IMR-90 (cell line): Measurements from ENCODE around the gene PARD6G. TPM values are rescaled to one million over a fixed set of nuclear protein-coding genes. Genes with fewer than 3 reads are reported as not detected.

Experiments used
- ATAC-seq: fragments of 200-7000 bp; cut with Tn5 transposase; 2 replicates; pipeline ENCODE4 v1.9.1; 2020; ENCODE audit warnings: low read depth, mild to moderate bottlenecking, moderate library complexity
- BruUV-seq: library from RNA; stranded (reverse); fragments of 400-500 nt; replicated peaks from 2 replicates; lab custom pipeline; 2021; lab: Mats Ljungman, UMichigan
- CTCF ChIA-PET: fragments of 300-600 bp; formaldehyde crosslinking; extraction: SDS; loops from one replicate; lab custom pipeline; 2021; ENCODE audit warnings: antibody characterized with exemption; lab: Yijun Ruan, JAX
- POLR2A ChIA-PET: fragments of 300-600 bp; sonication (Branson Sonifier 250); formaldehyde crosslinking; loops from one replicate; lab custom pipeline; 2022; ENCODE audit warnings: antibody characterized with exemption; ENCODE audit not compliant: unreplicated experiment; lab: Charles Lee
- DNase-seq: peaks from one replicate; pipeline ENCODE4 v3.0.0; 2013
- H2AFZ ChIP-seq: replicated peaks from 2 replicates; pipeline ENCODE3; 2013; ENCODE audit warnings: low read length, mild to moderate bottlenecking; ENCODE audit not compliant: poor library complexity
- H2AK5ac ChIP-seq: 2 replicates; pipeline ENCODE4 v1.6.1; 2013; ENCODE audit warnings: low read depth, low read length, inconsistent platforms
- H2AK9ac ChIP-seq: replicated peaks from 2 replicates; pipeline ENCODE3; 2013; ENCODE audit warnings: mild to moderate bottlenecking, low read depth, low read length, moderate library complexity; ENCODE audit not compliant: poor library complexity
- H2BK120ac ChIP-seq: 2 replicates; pipeline ENCODE4 v1.6.1; 2013; ENCODE audit warnings: low read depth, low read length, inconsistent platforms
- H2BK15ac ChIP-seq: 3 replicates; pipeline ENCODE4 v1.6.1; 2013; ENCODE audit warnings: low read depth, low read length, inconsistent platforms
- H2BK20ac ChIP-seq: 2 replicates; pipeline ENCODE4 v1.6.1; 2013; ENCODE audit warnings: low read depth, mild to moderate bottlenecking, inconsistent platforms, low read length, moderate library complexity
- H2BK5ac ChIP-seq: 2 replicates; pipeline ENCODE4 v1.6.1; 2013; ENCODE audit warnings: mild to moderate bottlenecking, low read depth, low read length, inconsistent platforms; ENCODE audit not compliant: poor library complexity, severe bottlenecking
- H3K14ac ChIP-seq: replicated peaks from 2 replicates; pipeline ENCODE4 v1.6.1; 2013; ENCODE audit warnings: low read depth, low read length, inconsistent platforms
- H3K18ac ChIP-seq: 2 replicates; pipeline ENCODE4 v1.6.1; 2013; ENCODE audit warnings: low read depth, low read length, control low read depth
- H3K23ac ChIP-seq: 2 replicates; pipeline ENCODE4 v1.6.1; 2013; ENCODE audit warnings: low read depth, low read length, inconsistent platforms
- H3K27ac ChIP-seq: 2 replicates; pipeline ENCODE4 v1.5.1; 2013; ENCODE audit warnings: mild to moderate bottlenecking, control low read depth, low read length; ENCODE audit not compliant: insufficient read depth
- H3K27me3 ChIP-seq: 2 replicates; pipeline ENCODE4 v1.6.1; 2013; ENCODE audit warnings: low read length; ENCODE audit not compliant: control insufficient read depth, insufficient read depth
- H3K36me3 ChIP-seq: 2 replicates; pipeline ENCODE4 v1.6.1; 2013; ENCODE audit warnings: low read length, mixed read lengths; ENCODE audit not compliant: control insufficient read depth, insufficient read depth
- H3K4ac ChIP-seq: 2 replicates; pipeline ENCODE4 v1.6.1; 2013; ENCODE audit warnings: low read depth, low read length, inconsistent platforms
- H3K4me1 ChIP-seq: 2 replicates; pipeline ENCODE4 v1.6.1; 2013; ENCODE audit warnings: low read length, mixed read lengths; ENCODE audit not compliant: control insufficient read depth, insufficient read depth
- H3K4me2 ChIP-seq: 2 replicates; pipeline ENCODE4 v1.6.1; 2013; ENCODE audit warnings: low read depth, mild to moderate bottlenecking, control low read depth, low read length, moderate library complexity
- H3K4me3 ChIP-seq: 2 replicates; pipeline ENCODE4 v1.5.1; 2013; ENCODE audit warnings: low read depth, mild to moderate bottlenecking, control low read depth, low read length, moderate library complexity; ENCODE audit not compliant: insufficient read depth
- H3K56ac ChIP-seq: 2 replicates; pipeline ENCODE4 v1.6.1; 2013; ENCODE audit warnings: low read length, inconsistent platforms; ENCODE audit not compliant: insufficient read depth; ENCODE audit errors: extremely low read depth
- H3K79me1 ChIP-seq, 2 experiments: 2 replicates each; pipeline ENCODE4 v1.6.1; 2013; ENCODE audit warnings: low read length in 2 of 2, inconsistent platforms in 1 of 2, low read depth in 1 of 2
- H3K9ac ChIP-seq: 2 replicates; pipeline ENCODE4 v1.6.1; 2013; ENCODE audit warnings: low read depth, low read length, control low read depth
- H3K9me1 ChIP-seq: 2 replicates; pipeline ENCODE4 v1.6.1; 2013; ENCODE audit warnings: low read length, inconsistent platforms; ENCODE audit not compliant: insufficient read depth
- H3K9me3 ChIP-seq: 2 replicates; pipeline ENCODE4 v1.6.1; 2013; ENCODE audit warnings: low read length; ENCODE audit not compliant: control insufficient read depth, insufficient read depth
- H4K20me1 ChIP-seq: 2 replicates; pipeline ENCODE4 v1.6.1; 2013; ENCODE audit warnings: low read length, inconsistent platforms; ENCODE audit not compliant: insufficient read depth
- H4K5ac ChIP-seq: 2 replicates; pipeline ENCODE4 v1.6.1; 2013; ENCODE audit warnings: mild to moderate bottlenecking, low read depth, low read length, control low read depth
- H4K8ac ChIP-seq, 2 experiments: 2 replicates each; pipeline ENCODE4 v1.6.1; 2013; ENCODE audit warnings: low read depth in 2 of 2, low read length in 2 of 2, control low read depth in 1 of 2, inconsistent platforms in 1 of 2
- H4K91ac ChIP-seq: 2 replicates; pipeline ENCODE4 v1.6.1; 2013; ENCODE audit warnings: low read depth, low read length, inconsistent platforms; ENCODE audit not compliant: insufficient read depth
- BHLHE40 ChIP-seq: fragments of 150-350 bp; IDR thresholded peaks from 2 replicates; pipeline ENCODE4 v1.6.1; 2016; ENCODE audit warnings: mild to moderate bottlenecking, low read depth, low read length
- CEBPB ChIP-seq: IDR thresholded peaks from 2 replicates; pipeline ENCODE4 v1.6.1; 2012; ENCODE audit warnings: low read depth, low read length, improper control_type of control experiment
- RFX5 ChIP-seq: IDR thresholded peaks from 2 replicates; pipeline ENCODE4 v1.8.0; 2012; ENCODE audit warnings: low read depth, mild to moderate bottlenecking, low read length, moderate library complexity
- SMC3 ChIP-seq: fragments of 150-350 bp; IDR thresholded peaks from 2 replicates; pipeline ENCODE4 v1.6.1; 2016; ENCODE audit warnings: low read depth, mild to moderate bottlenecking, antibody characterized with exemption, low read length, moderate library complexity
- WGBS, 2 experiments: methylation state at CpG; one replicate each; pipeline versions ENCODE4 v1.1.5 to v1.1.7; 2013; ENCODE audit warnings: missing lambda C conversion rate in 2 of 2; ENCODE audit not compliant: insufficient read length in 1 of 2; ENCODE audit errors: extremely low coverage in 2 of 2; 5-methylcytosine and 5-hydroxymethylcytosine counted together
- dilution Hi-C: fragments of 300-500 bp; cut with HindIII; formaldehyde crosslinking; loops from one replicate; pipeline ENCODE4 v1.14.3; 2018; ENCODE audit warnings: low sequenced_read_pairs; ENCODE audit not compliant: unreplicated experiment
- in situ Hi-C: fragments of 300-500 bp; cut with MboI; formaldehyde crosslinking; loops from 3 replicates; pipeline ENCODE4 v1.14.3; 2019; ENCODE audit warnings: low sequenced_read_pairs, inconsistent platforms, mixed read lengths
- intact Hi-C: fragments of 100-400 bp; cut with micrococcal nuclease; formaldehyde crosslinking; loops from 2 replicates; pipeline ENCODE4 v1.10.0; 2022
- polyA plus RNA-seq, 3 experiments: library from polyadenylated mRNA; depleted of rRNA; stranded (reverse); fragments of >200 nt; gene quantifications; 2 replicates each; pipeline ENCODE4 v1.2.3, GENCODE V29; 2012; ENCODE audit warnings: low replicate concordance in 1 of 3
- total RNA-seq: library from RNA; depleted of rRNA; stranded (reverse); fragments of >200 nt; gene quantifications from 2 replicates; pipeline ENCODE4 v1.2.3, GENCODE V29; 2012

The PARD6G gene
- total and polyA plus RNA-seq, 2 of the 4 experiments (the other 2 are of a cell fraction) = 2.5 to 4.6 TPM

DNA sequence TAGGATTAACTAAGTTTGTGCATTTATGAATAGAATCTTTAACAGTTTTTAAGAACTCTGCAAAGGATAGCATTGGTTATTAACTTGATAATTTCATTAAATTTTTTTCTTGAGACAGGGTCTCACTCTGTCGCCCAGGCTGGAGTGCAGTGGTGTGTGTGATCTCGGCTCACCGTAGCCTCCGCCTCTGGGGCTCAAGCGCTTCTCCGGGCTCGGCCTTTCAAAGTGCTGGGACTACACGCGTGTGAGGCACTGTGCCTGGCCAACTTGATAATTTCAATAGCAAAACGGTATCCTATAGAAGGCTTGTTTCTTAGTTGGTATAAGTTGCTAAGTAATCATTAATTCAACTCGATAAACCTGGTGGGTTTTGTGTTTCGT lies 100.3 kb downstream of the PARD6G start:
- no peak for DNase-seq
- peak overlapping the region; percentile 45 for H2BK5ac ChIP-seq
- H2AK9ac ChIP-seq = no peak overlapping the region
- no peaks in the 10 kb centered on the region for H3K9me3 ChIP-seq
- no peak overlapping the region; the same call in 1 of the 2 replicates for H4K91ac ChIP-seq
- H2AK5ac ChIP-seq = no peak overlapping the region
- H3K4me3 ChIP-seq = peak overlapping the region; percentile 69
- peak overlapping the region; percentile 42; the same call in 1 of the 2 replicates for H3K18ac ChIP-seq
- peak overlapping the region; percentile 87 for H3K4me2 ChIP-seq
- H3K4ac ChIP-seq = 0 out of 2 replicates have a peak overlapping the region, but pooled peaks have one; percentile 29
- TF ChIP-seq SMC3 (no peak), BHLHE40 (no peak), CEBPB (no peak), RFX5 (no peak)
- H3K27ac ChIP-seq = peak overlapping the region; percentile 54
- H4K8ac ChIP-seq = peak overlapping the region; percentile 52 to 70; a peak in 3 of 4 replicates
- CTCF ChIA-PET = no interaction called here
- peak overlapping the region; percentile 66; the same call in 1 of the 2 replicates for H3K14ac ChIP-seq
- ATAC-seq = peak; percentile 27
- in situ Hi-C loops = no loop called here
- no peaks in the 10 kb centered on the region for H4K20me1 ChIP-seq
- peaks cover 8% of the 10 kb centered on the region for H3K4me1 ChIP-seq
- no peak overlapping the region for H2BK15ac ChIP-seq
- H2BK20ac ChIP-seq = no peak overlapping the region
- dilution Hi-C loops = no loop called here
- peak overlapping the region; percentile 72 for H3K9ac ChIP-seq
- H3K56ac ChIP-seq = no peak overlapping the region
- H3K27me3 ChIP-seq = no peaks in the 10 kb centered on the region
- H3K9me1 ChIP-seq = peaks cover 6% of the 10 kb centered on the region
- H2AFZ ChIP-seq = peak overlapping the region; percentile 94
- no peaks in the 10 kb centered on the region for H3K36me3 ChIP-seq
- 40% methylated on average over 1 of the region's 12 CpGs; no CpG with 5 or more reads in 1 of the 2 experiments for WGBS, 2 experiments
- BruUV-seq = no TSS peak
- no peak overlapping the region for H2BK120ac ChIP-seq
- intact Hi-C loops = loop anchor here (2.0 to 5.0 kb wide), 2 partner anchors 112 to 355 kb away; partner anchors contain the start of gene RBFA
- peak overlapping the region; percentile 58 for H4K5ac ChIP-seq
- peak overlapping the region; percentile 75; the same call in 1 of the 2 replicates for H3K23ac ChIP-seq
- H3K79me1 ChIP-seq = peaks cover 0 to 25% of the 10 kb centered on the region in 2 experiments; a peak in 3 of 4 replicates
- POLR2A ChIA-PET = no interaction called here
